ENCODE data around the gene SAMD1. TPM values are rescaled to one million over a fixed set of nuclear protein-coding genes. Genes with fewer than 3 reads are reported as not detected.

The SAMD1 gene
- total and polyA plus RNA-seq, 2 of the 13 experiments (the other 11 are each of a cell fraction or from before 2014, with no cell fraction given): 17.5 to 45.0 TPM

DNA sequence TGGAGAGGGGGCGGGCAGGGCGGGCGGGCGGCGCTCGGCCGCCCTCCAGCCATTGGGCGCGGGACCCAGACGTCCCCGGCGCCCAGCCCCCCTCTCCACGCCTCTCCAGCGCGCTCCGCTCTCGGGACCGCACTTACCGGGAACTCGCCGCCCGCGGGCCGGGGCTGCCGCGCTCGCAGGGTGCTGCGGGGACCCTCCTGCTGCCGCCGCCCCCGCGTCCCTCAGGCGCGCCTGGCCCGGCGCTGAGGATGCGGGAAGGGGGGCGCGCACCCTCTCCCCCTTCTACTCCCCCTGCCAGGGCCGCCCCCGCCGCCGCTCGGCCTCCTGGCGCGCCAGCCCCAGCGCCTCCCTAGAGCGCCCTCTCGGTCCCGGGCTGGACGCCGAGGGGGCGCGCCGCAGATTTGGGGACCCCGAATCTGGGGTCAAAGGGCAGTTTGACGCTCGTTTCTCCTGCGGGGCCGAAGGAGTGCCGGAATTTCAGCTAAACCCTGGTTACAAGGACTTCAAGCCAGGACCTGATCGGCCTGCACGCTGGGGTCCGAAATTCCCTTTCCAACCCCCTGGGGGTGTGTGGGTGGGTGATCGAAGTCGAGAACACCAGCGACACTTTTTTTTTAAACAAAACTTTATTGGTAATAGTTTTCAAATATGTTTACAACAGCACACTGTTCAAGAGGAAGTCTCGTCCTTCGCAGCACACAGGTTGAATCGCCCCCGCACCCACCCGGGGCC, 696 bp upstream of the SAMD1 start (continued):
- TF ChIP-seq, protein P1, sequence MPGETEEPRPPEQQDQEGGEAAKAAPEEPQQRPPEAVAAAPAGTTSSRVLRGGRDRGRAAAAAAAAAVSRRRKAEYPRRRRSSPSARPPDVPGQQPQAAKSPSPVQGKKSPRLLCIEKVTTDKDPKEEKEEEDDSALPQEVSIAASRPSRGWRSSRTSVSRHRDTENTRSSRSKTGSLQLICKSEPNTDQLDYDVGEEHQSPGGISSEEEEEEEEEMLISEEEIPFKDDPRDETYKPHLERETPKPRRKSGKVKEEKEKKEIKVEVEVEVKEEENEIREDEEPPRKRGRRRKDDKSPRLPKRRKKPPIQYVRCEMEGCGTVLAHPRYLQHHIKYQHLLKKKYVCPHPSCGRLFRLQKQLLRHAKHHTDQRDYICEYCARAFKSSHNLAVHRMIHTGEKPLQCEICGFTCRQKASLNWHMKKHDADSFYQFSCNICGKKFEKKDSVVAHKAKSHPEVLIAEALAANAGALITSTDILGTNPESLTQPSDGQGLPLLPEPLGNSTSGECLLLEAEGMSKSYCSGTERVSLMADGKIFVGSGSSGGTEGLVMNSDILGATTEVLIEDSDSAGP (CRISPR knock-in tag; IDR thresholded peaks at IDR 0.05; ENCODE audit: borderline replicate concordance): 0 out of 2 replicates have a peak, but pooled peaks have one; percentile 31
- TF ChIP-seq HNRNPK (IDR thresholded peaks at IDR 0.05; ENCODE audit: low read depth, low read length, poor library complexity, severe bottlenecking): peak; percentile 97
- TF ChIP-seq SPEN (CRISPR knock-in tag; IDR thresholded peaks at IDR 0.05; ENCODE audit: low read depth): no peak; the same call in 1 of the 2 replicates
- peak; percentile 83 for TF ChIP-seq NR2C2 (CRISPR knock-in tag; IDR thresholded peaks at IDR 0.05; ENCODE audit: borderline replicate concordance)
- 0 out of 2 replicates have a peak, but pooled peaks have one; percentile 21 for TF ChIP-seq MYC (CRISPR knock-in tag; IDR thresholded peaks at IDR 0.05; ENCODE audit: borderline replicate concordance)
- 0 out of 2 replicates have a peak, but pooled peaks have one; percentile 21 for TF ChIP-seq ZBTB7A (CRISPR knock-in tag; IDR thresholded peaks at IDR 0.05)
- TF ChIP-seq, protein P2, sequence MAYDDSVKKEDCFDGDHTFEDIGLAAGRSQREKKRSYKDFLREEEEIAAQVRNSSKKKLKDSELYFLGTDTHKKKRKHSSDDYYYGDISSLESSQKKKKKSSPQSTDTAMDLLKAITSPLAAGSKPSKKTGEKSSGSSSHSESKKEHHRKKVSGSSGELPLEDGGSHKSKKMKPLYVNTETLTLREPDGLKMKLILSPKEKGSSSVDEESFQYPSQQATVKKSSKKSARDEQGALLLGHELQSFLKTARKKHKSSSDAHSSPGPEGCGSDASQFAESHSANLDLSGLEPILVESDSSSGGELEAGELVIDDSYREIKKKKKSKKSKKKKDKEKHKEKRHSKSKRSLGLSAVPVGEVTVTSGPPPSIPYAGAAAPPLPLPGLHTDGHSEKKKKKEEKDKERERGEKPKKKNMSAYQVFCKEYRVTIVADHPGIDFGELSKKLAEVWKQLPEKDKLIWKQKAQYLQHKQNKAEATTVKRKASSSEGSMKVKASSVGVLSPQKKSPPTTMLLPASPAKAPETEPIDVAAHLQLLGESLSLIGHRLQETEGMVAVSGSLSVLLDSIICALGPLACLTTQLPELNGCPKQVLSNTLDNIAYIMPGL (CRISPR knock-in tag; IDR thresholded peaks at IDR 0.05; ENCODE audit: borderline replicate concordance in 1 of 2, low read depth in 1 of 2): peak in 1 of 2 experiments; percentile 72; a peak in 2 of 4 replicates
- TF ChIP-seq RXRB (CRISPR knock-in tag; IDR thresholded peaks at IDR 0.05; ENCODE audit: borderline replicate concordance): peak; percentile 6; the same call in 1 of the 2 replicates
- TF ChIP-seq SRSF4 (IDR thresholded peaks at IDR 0.05; ENCODE audit: low read depth, low read length, poor library complexity, severe bottlenecking): no peak
- TF ChIP-seq, protein P3, sequence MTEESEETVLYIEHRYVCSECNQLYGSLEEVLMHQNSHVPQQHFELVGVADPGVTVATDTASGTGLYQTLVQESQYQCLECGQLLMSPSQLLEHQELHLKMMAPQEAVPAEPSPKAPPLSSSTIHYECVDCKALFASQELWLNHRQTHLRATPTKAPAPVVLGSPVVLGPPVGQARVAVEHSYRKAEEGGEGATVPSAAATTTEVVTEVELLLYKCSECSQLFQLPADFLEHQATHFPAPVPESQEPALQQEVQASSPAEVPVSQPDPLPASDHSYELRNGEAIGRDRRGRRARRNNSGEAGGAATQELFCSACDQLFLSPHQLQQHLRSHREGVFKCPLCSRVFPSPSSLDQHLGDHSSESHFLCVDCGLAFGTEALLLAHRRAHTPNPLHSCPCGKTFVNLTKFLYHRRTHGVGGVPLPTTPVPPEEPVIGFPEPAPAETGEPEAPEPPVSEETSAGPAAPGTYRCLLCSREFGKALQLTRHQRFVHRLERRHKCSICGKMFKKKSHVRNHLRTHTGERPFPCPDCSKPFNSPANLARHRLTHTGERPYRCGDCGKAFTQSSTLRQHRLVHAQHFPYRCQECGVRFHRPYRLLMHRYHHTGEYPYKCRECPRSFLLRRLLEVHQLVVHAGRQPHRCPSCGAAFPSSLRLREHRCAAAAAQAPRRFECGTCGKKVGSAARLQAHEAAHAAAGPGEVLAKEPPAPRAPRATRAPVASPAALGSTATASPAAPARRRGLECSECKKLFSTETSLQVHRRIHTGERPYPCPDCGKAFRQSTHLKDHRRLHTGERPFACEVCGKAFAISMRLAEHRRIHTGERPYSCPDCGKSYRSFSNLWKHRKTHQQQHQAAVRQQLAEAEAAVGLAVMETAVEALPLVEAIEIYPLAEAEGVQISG (CRISPR knock-in tag; IDR thresholded peaks at IDR 0.05): peak; percentile 48
- TF ChIP-seq NFKBIZ (CRISPR knock-in tag; IDR thresholded peaks at IDR 0.05): no peak
- 0 out of 2 replicates have a peak, but pooled peaks have one; percentile 40 for TF ChIP-seq GTF3A (CRISPR knock-in tag; conservative IDR thresholded peaks at IDR 0.05)
- TF ChIP-seq CCDC6 (CRISPR knock-in tag; IDR thresholded peaks at IDR 0.05): peak; percentile 42; the same call in 1 of the 2 replicates
- TF ChIP-seq, protein P4, sequence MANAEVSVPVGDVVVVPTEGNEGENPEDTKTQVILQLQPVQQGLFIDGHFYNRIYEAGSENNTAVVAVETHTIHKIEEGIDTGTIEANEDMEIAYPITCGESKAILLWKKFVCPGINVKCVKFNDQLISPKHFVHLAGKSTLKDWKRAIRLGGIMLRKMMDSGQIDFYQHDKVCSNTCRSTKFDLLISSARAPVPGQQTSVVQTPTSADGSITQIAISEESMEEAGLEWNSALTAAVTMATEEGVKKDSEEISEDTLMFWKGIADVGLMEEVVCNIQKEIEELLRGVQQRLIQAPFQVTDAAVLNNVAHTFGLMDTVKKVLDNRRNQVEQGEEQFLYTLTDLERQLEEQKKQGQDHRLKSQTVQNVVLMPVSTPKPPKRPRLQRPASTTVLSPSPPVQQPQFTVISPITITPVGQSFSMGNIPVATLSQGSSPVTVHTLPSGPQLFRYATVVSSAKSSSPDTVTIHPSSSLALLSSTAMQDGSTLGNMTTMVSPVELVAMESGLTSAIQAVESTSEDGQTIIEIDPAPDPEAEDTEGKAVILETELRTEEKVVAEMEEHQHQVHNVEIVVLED (CRISPR knock-in tag; IDR thresholded peaks at IDR 0.05; ENCODE audit: borderline replicate concordance): peak; percentile 36; the same call in 1 of the 2 replicates
- TF ChIP-seq DMAP1 (CRISPR knock-in tag; IDR thresholded peaks at IDR 0.05): peak; percentile 44; the same call in 1 of the 2 replicates
